Activated naive CD4-positive, alpha-beta T cell treated with anti-CD3 and anti-CD28 coated beads, Interleukin-2, amount 10 ng/mL, durations not matched to agents 7 days and 5 days (primary cell): ENCODE data around the gene RPS8.
A peak's percentile ranks its signal among the peaks of the same experiment; 100 is the strongest.
"Not testable (repeated sequence)": the region's sequence is repeated elsewhere in the genome, so short reads cannot be mapped to it uniquely, and the experiment has no call there.

Experiments
- CTCF ChIA-PET: fragments of 350-600 bp; sonication (Branson Sonifier 250); formaldehyde crosslinking; loops from one replicate; lab custom pipeline; 2021; ENCODE audit warnings: antibody characterized with exemption; lab: Charles Lee
- DNase-seq: peaks from one replicate; pipeline ENCODE4 v3.0.0-alpha.2; 2020
- H3K27ac Mint-ChIP-seq: one replicate; pipeline ENCODE4 v1.8.0; 2021; ENCODE audit warnings: mild to moderate bottlenecking, moderate library complexity, mixed read lengths
- H3K27me3 Mint-ChIP-seq: one replicate; pipeline ENCODE4 v1.8.0; 2021; ENCODE audit warnings: mild to moderate bottlenecking, mixed read lengths
- H3K36me3 Mint-ChIP-seq: one replicate; pipeline ENCODE4 v1.8.0; 2021; ENCODE audit warnings: mixed read lengths
- H3K4me1 Mint-ChIP-seq: one replicate; pipeline ENCODE4 v1.8.0; 2021; ENCODE audit warnings: mixed read lengths
- H3K4me3 Mint-ChIP-seq: one replicate; pipeline ENCODE4 v1.8.0; 2021; ENCODE audit warnings: mild to moderate bottlenecking, moderate library complexity, mixed read lengths
- H3K9me3 Mint-ChIP-seq: one replicate; pipeline ENCODE4 v1.8.0; 2021; ENCODE audit warnings: mixed read lengths

Gene RPS8

GRCh38 chr1:44786138-44786840 lies 10.9 kb downstream of the RPS8 start:
- Mint-ChIP-seq H3K27ac (peak overlapping the region; percentile 45), H3K4me1 (peaks cover 40% of the 10 kb centered on the region), H3K36me3 (peaks cover 12% of the 10 kb centered on the region), H3K4me3 (peak overlapping the region; percentile 68), H3K9me3 (no peaks in the 10 kb centered on the region), H3K27me3 (peaks cover 25% of the 10 kb centered on the region)
- CTCF ChIA-PET, result interaction anchor here (0.7 to 2.5 kb wide), 11 partner anchors 10 to 227 kb away, joined by 3 to 20 read pairs (median 4); partner anchors contain the start of genes HECTD3, RNU5D-1 and UROD
- peak; percentile 84 for DNase-seq

DNA sequence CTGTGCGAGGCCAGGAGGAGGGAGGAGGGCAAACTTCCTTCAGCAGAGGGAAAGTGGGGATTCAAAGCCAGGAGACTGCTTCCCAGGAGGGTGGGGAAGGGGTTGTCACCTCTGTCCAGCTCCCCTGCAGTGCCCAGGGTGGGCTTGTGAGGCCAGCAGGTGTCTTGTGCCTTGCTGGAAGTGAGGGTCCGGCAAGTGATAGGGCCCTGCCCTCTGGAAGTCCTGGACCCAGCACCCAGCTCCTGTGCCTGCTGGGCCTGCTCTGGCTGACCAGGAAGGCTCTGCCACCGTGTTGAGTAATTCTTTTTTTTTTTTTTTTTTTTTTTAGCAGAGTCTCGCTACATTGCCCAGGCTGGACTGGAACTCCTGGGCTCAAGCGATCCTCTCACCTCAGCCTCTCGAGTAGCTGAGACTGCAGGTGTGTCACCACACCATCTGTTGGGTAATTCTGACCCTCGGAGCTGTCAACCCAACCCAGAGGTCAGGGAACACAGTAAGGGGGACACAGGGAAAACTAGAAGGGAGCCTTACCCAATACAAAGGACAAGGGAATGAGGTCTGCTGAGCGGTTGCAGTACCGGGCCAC lies 11.6 kb downstream of the RPS8 start:
- H3K9me3 Mint-ChIP-seq, result no peaks in the 10 kb centered on the region
- no peak overlapping the region for H3K27ac Mint-ChIP-seq
- peaks cover 27% of the 10 kb centered on the region for H3K27me3 Mint-ChIP-seq
- H3K36me3 Mint-ChIP-seq, result peaks cover 7% of the 10 kb centered on the region
- peak overlapping the region; percentile 68 for H3K4me3 Mint-ChIP-seq
- DNase-seq, result no peak
- peaks cover 35% of the 10 kb centered on the region for H3K4me1 Mint-ChIP-seq
- CTCF ChIA-PET, result interaction anchor here (0.7 to 2.5 kb wide), 7 partner anchors 9 to 226 kb away, joined by 3 to 7 read pairs (median 3); no protein-coding TSS in a partner anchor

DNA sequence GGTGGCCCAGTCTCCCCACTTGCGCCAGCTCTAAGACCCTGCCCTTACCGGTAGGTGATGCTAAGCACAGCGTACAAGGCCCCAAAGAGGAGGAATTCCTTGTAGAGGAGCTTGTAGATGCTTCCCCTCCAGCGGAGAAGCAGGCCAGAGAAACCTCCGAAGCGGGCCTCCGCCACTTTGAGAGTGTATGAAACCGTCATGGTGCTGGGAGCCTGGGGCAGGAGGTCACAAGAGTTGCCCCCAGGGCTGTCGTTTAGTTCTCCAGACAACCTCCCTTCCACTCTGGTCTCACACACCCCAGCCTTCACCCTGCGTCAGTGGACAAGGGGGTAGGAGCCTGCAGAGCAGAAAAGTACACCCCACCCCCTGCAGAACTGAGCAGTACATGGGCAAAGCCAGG lies 12.2 kb downstream of the RPS8 start:
- peaks cover 27% of the 10 kb centered on the region for H3K27me3 Mint-ChIP-seq
- H3K27ac Mint-ChIP-seq, result no peak overlapping the region
- peaks cover 33% of the 10 kb centered on the region for H3K4me1 Mint-ChIP-seq
- peaks cover 3% of the 10 kb centered on the region for H3K36me3 Mint-ChIP-seq
- no peaks in the 10 kb centered on the region for H3K9me3 Mint-ChIP-seq
- no peak overlapping the region for H3K4me3 Mint-ChIP-seq
- no peak for DNase-seq
- CTCF ChIA-PET, result interaction anchor here (0.7 to 2.5 kb wide), 8 partner anchors 21 to 512 kb away, joined by 3 to 7 read pairs (median 4); partner anchors contain the start of gene BTBD19

- H3K27me3 Mint-ChIP-seq, result peaks cover 27% of the 10 kb centered on the region
- peaks cover 1% of the 10 kb centered on the region for H3K36me3 Mint-ChIP-seq
- H3K27ac Mint-ChIP-seq, result no peak within 1 kb of the TSS
- CTCF ChIA-PET, result interaction anchor here (0.7 to 2.5 kb wide), 8 partner anchors 8 to 512 kb away, joined by 3 to 7 read pairs (median 3); partner anchors contain the start of gene BTBD19
- no peak for DNase-seq
- H3K4me1 Mint-ChIP-seq, result peaks cover 28% of the 10 kb centered on the region
- H3K4me3 Mint-ChIP-seq, result no peak within 1 kb of the TSS
- H3K9me3 Mint-ChIP-seq, result no peaks in the 10 kb centered on the region
Measured at GRCh38 chr1:44788120-44788860, 12.9 kb downstream of the RPS8 start, which contains the start of gene BEST4. Gene BEST4 (minus strand): TSS chr1:44788170. CDS start chr1:44787705, 465 bp downstream.

- no peaks in the 10 kb centered on the region for H3K9me3 Mint-ChIP-seq
- CTCF ChIA-PET, result interaction anchor here (0.7 to 4.3 kb wide), 7 partner anchors 8 to 228 kb away, joined by 3 to 13 read pairs (median 4); partner anchors contain the start of genes BTBD19 and PLK3
- H3K36me3 Mint-ChIP-seq, result no peaks in the 10 kb centered on the region
- H3K4me1 Mint-ChIP-seq, result peaks cover 7% of the 10 kb centered on the region
- no peak overlapping the region for H3K4me3 Mint-ChIP-seq
- H3K27me3 Mint-ChIP-seq, result peaks cover 31% of the 10 kb centered on the region
- H3K27ac Mint-ChIP-seq, result no peak overlapping the region
- DNase-seq, result no peak
Measured at GRCh38 chr1:44790968-44791801, 15.8 kb downstream of the RPS8 start.

- Mint-ChIP-seq H3K4me1 (peaks cover 3% of the 10 kb centered on the region), H3K4me3 (no peak overlapping the region), H3K9me3 (no peaks in the 10 kb centered on the region), H3K36me3 (no peaks in the 10 kb centered on the region), H3K27ac (no peak overlapping the region), H3K27me3 (peaks cover 26% of the 10 kb centered on the region)
- CTCF ChIA-PET, result interaction anchor here (0.5 to 4.3 kb wide), 19 partner anchors 8 to 509 kb away, joined by 3 to 16 read pairs (median 5); partner anchors contain the start of genes BTBD19, EIF2B3, HECTD3 and PLK3
- peak; percentile 17 for DNase-seq
Measured at GRCh38 chr1:44792736-44793502, 17.6 kb downstream of the RPS8 start.

GRCh38 chr1:44797886-44798285 lies 22.5 kb downstream of the RPS8 start:
- H3K9me3 Mint-ChIP-seq, H3K27ac Mint-ChIP-seq, DNase-seq, H3K4me3 Mint-ChIP-seq, H3K27me3 Mint-ChIP-seq: not testable (repeated sequence)
- Mint-ChIP-seq H3K4me1 (peaks cover 32% of the 10 kb centered on the region), H3K36me3 (peaks cover 20% of the 10 kb centered on the region)
- CTCF ChIA-PET, result interaction anchor here (1.6 to 5.1 kb wide), 5 partner anchors 11 to 67 kb away, joined by 3 to 68 read pairs (median 11); partner anchors contain the start of genes BTBD19 and RNU5D-1

GRCh38 chr1:44798481-44799365 lies 23.4 kb downstream of the RPS8 start:
- DNase-seq, result no peak

DNA sequence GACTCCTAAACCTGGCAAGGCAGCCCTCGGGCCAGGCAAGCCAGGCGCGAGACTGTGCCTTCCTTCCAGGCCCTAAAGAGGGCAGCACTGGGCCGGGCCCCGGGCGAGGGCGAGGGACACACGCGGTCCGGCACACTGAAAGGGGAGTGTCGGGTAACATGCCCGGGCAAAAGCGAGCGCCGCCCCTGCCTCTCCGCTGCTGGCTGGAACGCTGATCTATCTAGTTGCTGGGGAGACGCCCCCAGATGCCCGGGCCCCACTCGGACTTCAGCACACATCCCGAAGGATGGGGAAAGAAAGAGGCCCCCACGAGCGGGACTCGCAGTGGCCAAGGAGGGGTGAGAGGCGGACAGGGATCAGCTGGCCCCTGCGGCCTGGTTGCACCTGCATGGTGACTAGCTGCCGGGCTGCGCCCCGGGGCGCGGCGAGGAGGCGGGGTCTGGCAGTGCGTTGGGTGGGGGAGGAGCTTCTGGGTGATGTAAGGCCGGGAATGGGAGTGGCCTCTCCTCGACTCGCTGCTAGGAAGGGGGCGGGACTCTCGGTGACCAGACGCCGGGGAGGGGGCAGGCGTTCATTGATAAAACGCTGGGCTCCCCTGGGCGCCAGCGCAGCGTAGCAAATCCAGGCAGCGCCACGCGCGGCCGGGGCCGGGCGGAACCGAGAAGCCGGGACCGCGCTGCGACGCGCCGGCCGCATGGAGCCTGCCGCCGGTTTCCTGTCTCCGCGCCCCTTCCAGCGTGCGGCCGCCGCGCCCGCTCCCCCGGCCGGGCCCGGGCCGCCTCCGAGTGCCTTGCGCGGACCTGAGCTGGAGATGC lies 24.6 kb downstream of the RPS8 start, which contains the start of gene PLK3:
Gene PLK3, plus strand, starts transcription at position 608 of the 815 bp plus-strand sequence. Its CDS starts 87 bp downstream, at position 695.
- Mint-ChIP-seq H3K27ac (peak within 1 kb of the TSS; percentile 99), H3K4me3 (peak within 1 kb of the TSS; percentile 86), H3K9me3 (no peaks in the 10 kb centered on the region), H3K27me3 (no peaks in the 10 kb centered on the region), H3K36me3 (peaks cover 37% of the 10 kb centered on the region), H3K4me1 (peaks cover 48% of the 10 kb centered on the region)
- DNase-seq, result peak; percentile 99
- CTCF ChIA-PET, result interaction anchor here (0.6 to 5.1 kb wide), 12 partner anchors 9 to 214 kb away, joined by 3 to 68 read pairs (median 8); partner anchors contain the start of genes BTBD19, HECTD3, RNU5D-1 and UROD

More at GRCh38 chr1:44798481-44799365, 23.4 kb downstream of the RPS8 start:
- Mint-ChIP-seq H3K27ac (peak overlapping the region; percentile 99), H3K36me3 (peaks cover 28% of the 10 kb centered on the region), H3K4me1 (peaks cover 38% of the 10 kb centered on the region), H3K9me3 (no peaks in the 10 kb centered on the region), H3K4me3 (peak overlapping the region; percentile 86), H3K27me3 (peaks cover under 1% of the 10 kb centered on the region)
- CTCF ChIA-PET, result interaction anchor here (0.6 to 5.1 kb wide), 8 partner anchors 10 to 216 kb away, joined by 3 to 68 read pairs (median 7); partner anchors contain the start of genes BEST4, BTBD19 and RNU5D-1

DNA sequence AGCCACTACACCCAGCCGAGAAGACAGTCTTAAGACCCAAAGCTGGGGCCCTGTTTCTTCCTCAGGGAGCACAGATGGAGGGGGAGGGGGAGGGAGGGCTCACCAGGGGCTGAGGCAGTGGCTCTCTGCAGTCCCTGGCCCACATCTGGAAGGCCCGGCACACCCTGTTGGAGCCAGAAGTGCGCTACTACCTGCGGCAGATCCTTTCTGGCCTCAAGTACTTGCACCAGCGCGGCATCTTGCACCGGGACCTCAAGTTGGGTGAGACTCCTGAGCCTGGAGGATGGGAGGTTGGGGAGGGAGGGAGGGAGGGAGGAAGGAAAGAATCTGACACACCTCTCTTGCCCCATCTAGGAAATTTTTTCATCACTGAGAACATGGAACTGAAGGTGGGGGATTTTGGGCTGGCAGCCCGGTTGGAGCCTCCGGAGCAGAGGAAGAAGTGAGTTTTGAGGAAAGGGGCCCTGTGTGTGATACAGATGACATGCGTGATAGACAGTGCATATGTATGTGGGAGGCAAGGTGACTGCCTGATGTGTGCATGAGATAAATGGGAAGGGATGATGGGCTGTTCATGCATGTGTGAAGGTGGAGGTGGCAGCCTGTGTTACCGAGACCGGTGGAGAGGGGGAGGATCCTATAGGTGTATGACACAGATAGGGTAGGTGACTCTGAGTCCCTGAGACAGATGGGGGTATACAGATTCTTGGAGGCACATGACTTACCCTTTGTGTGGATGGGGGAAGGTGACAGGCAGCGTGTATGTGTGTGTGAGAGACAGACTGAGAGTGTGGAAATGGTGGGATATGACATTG lies 26.4 kb downstream of the RPS8 start:
- H3K36me3 Mint-ChIP-seq, result peaks cover 46% of the 10 kb centered on the region
- no peaks in the 10 kb centered on the region for H3K9me3 Mint-ChIP-seq
- H3K27me3 Mint-ChIP-seq, result no peaks in the 10 kb centered on the region
- H3K4me1 Mint-ChIP-seq, result peaks cover 58% of the 10 kb centered on the region
- CTCF ChIA-PET, result interaction anchor here (0.6 to 5.1 kb wide), 5 partner anchors 8 to 691 kb away, joined by 4 to 68 read pairs (median 11); partner anchors contain the start of gene BTBD19
- peak; percentile 53 for DNase-seq
- peak overlapping the region; percentile 86 for H3K4me3 Mint-ChIP-seq
- H3K27ac Mint-ChIP-seq, result peak overlapping the region; percentile 97
